A549 (cell line): ENCODE data around the gene HIGD1C. TPM values are rescaled to one million over a fixed set of nuclear protein-coding genes. Genes with fewer than 3 reads are reported as not detected.

Experiments used
- ATAC-seq, 2 experiments: fragments of 200-7000 bp in 1 of 2; fragments of >200 bp in 1 of 2; cut with Nextera tagmentation in 1 of 2; cut with Tn5 transposase in 1 of 2; 3 replicates each; pipeline versions ENCODE4 v1.8.0 to v1.9.1; 2018 to 2020; ENCODE audit warnings: mild to moderate bottlenecking in 1 of 2, moderate library complexity in 1 of 2
- CTCF ChIA-PET: fragments of 300-600 bp; sonication (Branson Sonifier 250); formaldehyde crosslinking; extraction: SDS; loops from one replicate; lab custom pipeline; 2021; ENCODE audit warnings: antibody characterized with exemption, inconsistent platforms; lab: Yijun Ruan, JAX
- POLR2A ChIA-PET: fragments of 350-600 bp; formaldehyde crosslinking; extraction: SDS; loops from one replicate; lab custom pipeline; 2021; ENCODE audit warnings: antibody characterized with exemption, inconsistent platforms; lab: Yijun Ruan, JAX
- DNase-seq, 2 experiments: peaks; one replicate each; pipeline versions ENCODE4 v3.0.0 to v3.0.0-alpha.2; 2011 to 2016; ENCODE audit warnings: low read depth in 1 of 2, low spot score in 1 of 2
- FAIRE-seq: peaks from 2 replicates; lab custom pipeline; 2011; peaks lifted over from hg19 to GRCh38; lab: Jason Lieb, UNC
- H3K27ac ChIP-seq, 2 experiments: fragments of >200 bp; sonication (Bioruptor Twin); formaldehyde crosslinking; 3 replicates each; pipeline ENCODE4 v1.5.1; 2016 to 2017
- H3K4me1 ChIP-seq: fragments of >200 bp; sonication (Bioruptor Twin); formaldehyde crosslinking; 3 replicates; pipeline ENCODE4 v1.6.1; 2016
- H3K4me2 ChIP-seq: fragments of >200 bp; sonication (Bioruptor Twin); formaldehyde crosslinking; 3 replicates; pipeline ENCODE4 v1.6.1; 2016
- H3K4me3 ChIP-seq: fragments of >200 bp; sonication (Bioruptor Twin); formaldehyde crosslinking; 3 replicates; pipeline ENCODE4 v1.5.1; 2016
- H3K9me3 ChIP-seq: fragments of >200 bp; sonication (Bioruptor Twin); formaldehyde crosslinking; 3 replicates; pipeline ENCODE4 v1.6.1; 2016
- BCL3 ChIP-seq: fragments of >200 bp; sonication (Bioruptor Twin); formaldehyde crosslinking; IDR thresholded peaks from 3 replicates; pipeline ENCODE4 v1.6.1; 2016
- BHLHE40 ChIP-seq: IDR thresholded peaks from 2 replicates; pipeline ENCODE4 v1.6.1; 2012; ENCODE audit warnings: low read depth, low read length, inconsistent platforms
- CBX8 ChIP-seq: fragments of 200-600 bp; sonication (generic); IDR thresholded peaks from 2 replicates; pipeline ENCODE4 v1.6.1; 2016
- CEBPB ChIP-seq, 2 experiments: fragments of >200 bp in 1 of 2; sonication (Bioruptor Twin) in 1 of 2; formaldehyde crosslinking in 1 of 2; IDR thresholded peaks; 2 replicates each; pipeline ENCODE4 v1.6.1; 2012 to 2016
- CHD2 ChIP-seq: fragments of 150-350 bp; IDR thresholded peaks from 2 replicates; pipeline ENCODE4 v1.6.1; 2014; ENCODE audit warnings: low read length; ENCODE audit not compliant: partially characterized antibody
- E2F6 ChIP-seq: IDR thresholded peaks from 2 replicates; pipeline ENCODE4 v1.6.1; 2012; ENCODE audit warnings: low read depth, borderline replicate concordance
- EHF ChIP-seq: fragments of 250-450 bp; sonication (Bioruptor Pico); IDR thresholded peaks from 2 replicates; pipeline ENCODE4 v1.5.0; 2020; ENCODE audit warnings: mild to moderate bottlenecking
- EHMT2 ChIP-seq: fragments of 200-600 bp; sonication (generic); IDR thresholded peaks from 2 replicates; pipeline ENCODE4 v1.6.1; 2016; ENCODE audit warnings: antibody characterized with exemption, low read depth, mild to moderate bottlenecking, moderate library complexity
- ELK1 ChIP-seq: fragments of 150-350 bp; IDR thresholded peaks from 2 replicates; pipeline ENCODE4 v1.6.1; 2014; ENCODE audit warnings: low read depth, mild to moderate bottlenecking, low read length
- EP300 ChIP-seq, 2 experiments: fragments of >200 bp; sonication (Bioruptor Twin); formaldehyde crosslinking; IDR thresholded peaks; 2 replicates in 1 of 2; 3 replicates in 1 of 2; pipeline ENCODE4 v1.6.1; 2016 to 2017
- FOSL2 ChIP-seq, 2 experiments: fragments of 450-650 bp in 1 of 2; fragments of >200 bp in 1 of 2; sonication (Bioruptor Twin) in 1 of 2; formaldehyde crosslinking; IDR thresholded peaks; 2 replicates each; pipeline versions ENCODE4 v1.5.0 to v1.6.1; 2016 to 2020; ENCODE audit warnings: mild to moderate bottlenecking in 1 of 2, moderate library complexity in 1 of 2
- FOXS1 ChIP-seq: fragments of 250-450 bp; sonication (Bioruptor Pico); IDR thresholded peaks from 2 replicates; pipeline ENCODE4 v1.5.0; 2020; ENCODE audit warnings: mild to moderate bottlenecking, moderate library complexity
- GATA3 ChIP-seq: IDR thresholded peaks from 2 replicates; pipeline ENCODE4 v1.6.1; 2012; ENCODE audit warnings: borderline replicate concordance
- HDAC2 ChIP-seq: fragments of 200-600 bp; sonication (generic); IDR thresholded peaks from 2 replicates; pipeline ENCODE4 v1.6.1; 2016
- HMGXB4 ChIP-seq: fragments of 250-450 bp; sonication (Bioruptor Pico); IDR thresholded peaks from 2 replicates; pipeline ENCODE4 v1.5.0; 2021; ENCODE audit warnings: mild to moderate bottlenecking, moderate library complexity, borderline replicate concordance
- HOXB5 ChIP-seq: fragments of 250-450 bp; sonication (Bioruptor Pico); IDR thresholded peaks from 2 replicates; pipeline ENCODE4 v1.5.0; 2020; ENCODE audit warnings: mild to moderate bottlenecking, moderate library complexity
- JUN ChIP-seq, 2 experiments: fragments of >200 bp; sonication (Bioruptor Twin); formaldehyde crosslinking; IDR thresholded peaks; 2 replicates in 1 of 2; 3 replicates in 1 of 2; pipeline ENCODE4 v1.6.1; 2016 to 2017
- KDM1A ChIP-seq: fragments of 200-600 bp; sonication (generic); IDR thresholded peaks from 2 replicates; pipeline ENCODE4 v1.6.1; 2016; ENCODE audit warnings: low read depth, mild to moderate bottlenecking
- MAFK ChIP-seq: fragments of 450-650 bp; IDR thresholded peaks from 2 replicates; pipeline ENCODE4 v1.6.1; 2014; ENCODE audit not compliant: partially characterized antibody
- MAX ChIP-seq: IDR thresholded peaks from 2 replicates; pipeline ENCODE4 v1.6.1; 2012
- MAZ ChIP-seq: fragments of 150-350 bp; IDR thresholded peaks from 2 replicates; pipeline ENCODE4 v1.6.1; 2014; ENCODE audit warnings: antibody characterized with exemption, low read depth, low read length, borderline replicate concordance
- NFE2L2 ChIP-seq: fragments of 150-350 bp; conservative IDR thresholded peaks from 2 replicates; pipeline ENCODE4 v1.6.1; 2014; ENCODE audit warnings: low read length
- PBX3 ChIP-seq: IDR thresholded peaks from 2 replicates; pipeline ENCODE4 v1.6.1; 2012
- PHF8 ChIP-seq: fragments of 200-600 bp; sonication (generic); IDR thresholded peaks from 2 replicates; pipeline ENCODE4 v1.6.1; 2016; ENCODE audit warnings: low read depth, mild to moderate bottlenecking, antibody characterized with exemption, moderate library complexity, borderline replicate concordance
- POLR2AphosphoS2 ChIP-seq: conservative IDR thresholded peaks from 2 replicates; pipeline ENCODE4 v1.6.1; 2012; ENCODE audit warnings: low read length, improper control_type of control experiment, inconsistent platforms
- TFCP2L1 ChIP-seq: fragments of 250-450 bp; sonication (Bioruptor Pico); IDR thresholded peaks from 2 replicates; pipeline ENCODE4 v1.5.0; 2021; ENCODE audit warnings: mild to moderate bottlenecking
- ZC3H11A ChIP-seq: fragments of 450-650 bp; IDR thresholded peaks from 2 replicates; pipeline ENCODE4 v1.6.1; 2014; ENCODE audit warnings: antibody characterized with exemption, mild to moderate bottlenecking
- ZFP36 ChIP-seq: fragments of 450-650 bp; IDR thresholded peaks from 2 replicates; pipeline ENCODE4 v1.6.1; 2014; ENCODE audit warnings: borderline replicate concordance; ENCODE audit not compliant: partially characterized antibody
- ZNF302 ChIP-seq: fragments of 250-450 bp; sonication (Bioruptor Pico); IDR thresholded peaks from 2 replicates; pipeline ENCODE4 v1.9.0; 2021; ENCODE audit warnings: inconsistent platforms, mild to moderate bottlenecking, moderate library complexity
- WGBS: methylation state at CpG from one replicate; pipeline ENCODE4 v1.1.6; 2017; ENCODE audit errors: missing lambda C conversion rate; 5-methylcytosine and 5-hydroxymethylcytosine counted together
- polyA plus RNA-seq, 4 experiments: library from polyadenylated mRNA; depleted of rRNA in 3 of 4; stranded (reverse); fragments of >200 nt; fragmentation: RNase III in 1 of 4; extraction: RNeasy Plus Mini Kit Qiagen cat#74134 plus additional on column Dnase treatment in 1 of 4; gene quantifications; 2 replicates in 3 of 4; 3 replicates in 1 of 4; pipeline ENCODE4 v1.2.3, GENCODE V29; 2011 to 2017

Gene HIGD1C
- polyA plus RNA-seq, 2 of the 4 experiments (the other 2 are of a cell fraction), result not detected

- H3K27ac ChIP-seq, result no peak overlapping the region
- TF ChIP-seq MAX (no peak), KDM1A (no peak), EHF (CRISPR knock-in tag) (no peak), BHLHE40 (no peak), ZFP36 (no peak), TFCP2L1 (CRISPR knock-in tag) (no peak), NFE2L2 (no peak), HOXB5 (CRISPR knock-in tag) (no peak), PBX3 (no peak), CHD2 (no peak), HDAC2 (no peak), ZC3H11A (no peak), FOSL2 (IDR thresholded peaks at IDR 0.05) (no peak), FOSL2 (CRISPR knock-in tag; IDR thresholded peaks at IDR 0.05) (no peak)
- POLR2A ChIA-PET, result no interaction called here
- WGBS, result 87% methylated on average over 4 of the region's 4 CpGs
- no peak overlapping the region for H3K4me3 ChIP-seq
- H3K4me1 ChIP-seq, result no peaks in the 10 kb centered on the region; the same call in 2 of the 3 replicates
- ATAC-seq, result no peak
- FAIRE-seq, result no peak
- no peaks in the 10 kb centered on the region for H3K9me3 ChIP-seq
- no peak for DNase-seq
- H3K4me2 ChIP-seq, result no peak overlapping the region
- CTCF ChIA-PET, result interaction anchor here (1.8 kb wide), 1 partner anchor 26 kb away, joined by 5 read pairs; no protein-coding TSS in a partner anchor
Observed at GRCh38 chr12:51011955-51012354, 59.6 kb downstream of the HIGD1C start.

GRCh38 chr12:51012570-51013236, 60.4 kb downstream of the HIGD1C start:
- no peak for DNase-seq
- Histone ChIP-seq H3K4me2 (no peak overlapping the region), H3K9me3 (no peaks in the 10 kb centered on the region), H3K4me3 (no peak overlapping the region), H3K4me1 (peaks cover 6% of the 10 kb centered on the region; the same call in 1 of the 3 replicates), H3K27ac (no peak overlapping the region)
- ATAC-seq, result no peak
- TF ChIP-seq ELK1 (no peak), PHF8 (no peak), JUN (IDR thresholded peaks at IDR 0.05) (no peak), POLR2AphosphoS2 (no peak), CBX8 (no peak), MAFK (no peak), CEBPB (IDR thresholded peaks at IDR 0.05) (no peak), EHMT2 (no peak), BCL3 (no peak), PBX3 (no peak), NFE2L2 (no peak), E2F6 (no peak), FOXS1 (CRISPR knock-in tag) (no peak), GATA3 (no peak), ZNF302 (CRISPR knock-in tag) (no peak), MAZ (no peak), HMGXB4 (CRISPR knock-in tag) (no peak), HOXB5 (CRISPR knock-in tag) (no peak), EP300 (IDR thresholded peaks at IDR 0.05) (no peak)
- ChIA-PET POLR2A (interaction anchor here (0.6 to 0.7 kb wide), 2 partner anchors 205 to 317 kb away, joined by 6 to 7 read pairs; partner anchors contain the start of gene POU6F1), CTCF (interaction anchor here (1.4 to 1.8 kb wide), 2 partner anchors 26 to 247 kb away, joined by 4 to 5 read pairs; no protein-coding TSS in a partner anchor)
- FAIRE-seq, result no peak
- 87% methylated on average over 5 of the region's 5 CpGs for WGBS
